Mesendoderm (in vitro differentiated cells): Measurements from ENCODE around the gene MYO10.

ENCODE experiments used
- DNase-seq: peaks from one replicate; pipeline ENCODE4 v3.0.0; 2013
- H2AK5ac ChIP-seq: 2 replicates; pipeline ENCODE4 v1.6.1; 2013; ENCODE audit warnings: low read length, inconsistent platforms
- H2BK120ac ChIP-seq: 2 replicates; pipeline ENCODE4 v1.6.1; 2013; ENCODE audit warnings: low read depth, mild to moderate bottlenecking, low read length, moderate library complexity, mixed read lengths
- H2BK15ac ChIP-seq: replicated peaks from 2 replicates; pipeline ENCODE4 v1.6.1; 2013; ENCODE audit warnings: low read depth, mild to moderate bottlenecking, moderate library complexity
- H2BK5ac ChIP-seq: 2 replicates; pipeline ENCODE4 v1.6.1; 2013; ENCODE audit warnings: low read length, inconsistent platforms
- H3K18ac ChIP-seq: 2 replicates; pipeline ENCODE4 v1.6.1; 2013; ENCODE audit warnings: mild to moderate bottlenecking, low read length, mixed read lengths
- H3K23ac ChIP-seq: one replicate; pipeline ENCODE4 v1.6.1; 2013; ENCODE audit warnings: low read length
- H3K27ac ChIP-seq: 2 replicates; pipeline ENCODE4 v1.5.1; 2013; ENCODE audit warnings: low read depth, mild to moderate bottlenecking, inconsistent platforms, low read length, moderate library complexity
- H3K27me3 ChIP-seq: 2 replicates; pipeline ENCODE4 v1.6.1; 2013; ENCODE audit warnings: low read length, control low read depth, mild to moderate bottlenecking, inconsistent platforms; ENCODE audit not compliant: insufficient read depth, poor library complexity
- H3K36me3 ChIP-seq: 2 replicates; pipeline ENCODE4 v1.6.1; 2013; ENCODE audit warnings: low read length, inconsistent platforms; ENCODE audit not compliant: control insufficient read depth, insufficient read depth
- H3K4ac ChIP-seq: one replicate; pipeline ENCODE4 v1.6.1; 2013; ENCODE audit warnings: low read depth, mild to moderate bottlenecking, low read length, moderate library complexity
- H3K4me1 ChIP-seq: 2 replicates; pipeline ENCODE4 v1.6.1; 2013; ENCODE audit warnings: low read depth, low read length, inconsistent platforms; ENCODE audit not compliant: control insufficient read depth
- H3K4me2 ChIP-seq: 2 replicates; pipeline ENCODE4 v1.6.1; 2013; ENCODE audit warnings: low read length
- H3K4me3 ChIP-seq: 2 replicates; pipeline ENCODE4 v1.5.1; 2013; ENCODE audit warnings: mild to moderate bottlenecking, low read length
- H3K56ac ChIP-seq: one replicate; pipeline ENCODE4 v1.6.1; 2013; ENCODE audit warnings: low read length
- H3K79me1 ChIP-seq: 2 replicates; pipeline ENCODE4 v1.6.1; 2013; ENCODE audit warnings: low read length, inconsistent platforms
- H3K79me2 ChIP-seq: 2 replicates; pipeline ENCODE4 v1.6.1; 2013; ENCODE audit warnings: mild to moderate bottlenecking, low read length; ENCODE audit not compliant: control insufficient read depth, insufficient read depth
- H3K9ac ChIP-seq: 2 replicates; pipeline ENCODE4 v1.6.1; 2013; ENCODE audit warnings: low read length, inconsistent platforms
- H4K5ac ChIP-seq: one replicate; pipeline ENCODE4 v1.6.1; 2013; ENCODE audit warnings: low read length
- H4K8ac ChIP-seq: one replicate; pipeline ENCODE4 v1.6.1; 2013; ENCODE audit warnings: low read depth, mild to moderate bottlenecking, control low read depth, low read length, moderate library complexity
- WGBS: extraction: QIAGEN DNeasy Blood & Tissue Kit; methylation state at CpG from one replicate; pipeline ENCODE4 v1.1.7; 2013; ENCODE audit warnings: low lambda C conversion rate, missing lambda C conversion rate; ENCODE audit not compliant: insufficient coverage; ENCODE audit errors: extremely low coverage; 5-methylcytosine and 5-hydroxymethylcytosine counted together

MYO10 gene

DNA sequence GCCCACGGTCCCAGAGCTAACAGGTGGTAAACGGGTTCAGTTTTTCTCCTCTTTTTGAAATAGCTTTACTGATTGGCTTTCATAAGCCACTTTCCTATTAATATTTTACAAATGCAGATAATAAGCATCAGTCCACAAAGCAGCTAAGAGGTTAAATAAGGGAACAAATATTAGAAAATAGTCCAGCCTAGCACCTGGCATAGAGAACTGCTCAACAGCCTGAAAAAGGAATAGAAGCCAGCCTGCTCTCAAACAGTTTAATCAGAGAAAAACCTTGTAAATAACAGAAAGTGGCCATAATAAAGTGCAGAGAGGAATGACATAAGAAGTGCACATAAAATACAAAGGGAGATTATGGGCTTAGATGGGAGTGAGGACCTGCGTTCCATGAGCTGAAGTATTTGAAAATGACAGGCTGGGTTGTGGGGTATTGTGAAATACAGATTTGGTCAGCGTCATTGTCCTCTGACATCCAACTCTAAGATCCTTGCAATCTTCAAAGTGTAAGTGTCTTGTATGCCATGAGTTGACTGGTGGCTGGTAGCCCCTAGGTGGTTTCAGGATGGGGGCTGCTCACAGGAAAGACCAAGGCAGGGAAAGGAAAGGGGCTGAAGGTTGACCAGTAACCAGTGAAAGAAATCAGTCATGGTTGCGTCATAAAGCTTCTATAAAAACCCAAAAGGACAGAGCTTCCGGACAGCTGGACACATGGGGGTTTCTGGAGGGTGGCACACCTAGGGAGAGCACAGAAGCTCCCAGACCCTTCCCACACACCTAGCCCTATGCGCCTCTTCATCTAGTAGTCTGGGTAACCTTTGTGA lies 32.4 kb downstream of the MYO10 start:
- no peak overlapping the region for H4K5ac ChIP-seq
- H2AK5ac ChIP-seq, result no peak overlapping the region
- H2BK5ac ChIP-seq, result no peak overlapping the region
- no peak overlapping the region for H3K18ac ChIP-seq
- H3K27ac ChIP-seq, result no peak overlapping the region
- H3K4me2 ChIP-seq, result no peak overlapping the region
- peaks cover 12% of the 10 kb centered on the region for H3K79me1 ChIP-seq
- WGBS, result no CpG with 5 or more reads among the region's 7 CpGs
- no peak for DNase-seq
- no peak overlapping the region for H3K23ac ChIP-seq
- no peak overlapping the region for H2BK15ac ChIP-seq
- no peak overlapping the region for H4K8ac ChIP-seq
- H3K79me2 ChIP-seq, result peaks cover 12% of the 10 kb centered on the region
- no peaks in the 10 kb centered on the region for H3K27me3 ChIP-seq
- no peak overlapping the region for H2BK120ac ChIP-seq
- H3K9ac ChIP-seq, result no peak overlapping the region
- H3K4me3 ChIP-seq, result no peak overlapping the region
- H3K56ac ChIP-seq, result no peak overlapping the region
- H3K4ac ChIP-seq, result no peak overlapping the region
- H3K36me3 ChIP-seq, result no peaks in the 10 kb centered on the region
- peaks cover 20% of the 10 kb centered on the region for H3K4me1 ChIP-seq

DNA sequence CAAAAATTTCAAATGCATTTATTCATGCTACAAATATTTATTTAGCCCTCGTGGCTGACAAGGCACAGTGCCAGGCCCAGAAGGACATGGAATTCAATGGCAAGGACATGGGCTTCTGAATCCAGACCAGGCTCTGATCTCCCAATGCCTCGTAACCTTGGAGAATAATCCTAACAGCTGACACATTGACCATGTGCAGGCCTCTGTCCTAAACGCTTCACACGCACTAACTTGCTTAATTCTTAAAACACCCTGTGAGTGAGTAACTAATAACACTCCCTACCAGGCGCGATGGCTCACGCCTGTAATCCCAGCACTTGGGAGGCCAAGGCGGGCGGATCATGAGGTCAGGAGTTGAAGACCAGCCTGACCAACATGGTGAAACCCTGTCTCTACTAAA lies 33.2 kb downstream of the MYO10 start:
- WGBS, result no CpG with 5 or more reads among the region's 9 CpGs
- H3K4me1 ChIP-seq, result peaks cover 22% of the 10 kb centered on the region
- H2AK5ac ChIP-seq, result no peak overlapping the region
- no peak overlapping the region for H3K56ac ChIP-seq
- H3K27me3 ChIP-seq, result no peaks in the 10 kb centered on the region
- H3K4ac ChIP-seq, result no peak overlapping the region
- H3K79me1 ChIP-seq, result peaks cover 12% of the 10 kb centered on the region
- H4K8ac ChIP-seq, result no peak overlapping the region
- no peak overlapping the region for H2BK15ac ChIP-seq
- H3K9ac ChIP-seq, result no peak overlapping the region
- no peak overlapping the region for H3K27ac ChIP-seq
- no peak overlapping the region for H4K5ac ChIP-seq
- no peak overlapping the region for H3K18ac ChIP-seq
- H3K23ac ChIP-seq, result no peak overlapping the region
- H2BK120ac ChIP-seq, result no peak overlapping the region
- no peak overlapping the region for H3K4me3 ChIP-seq
- H3K79me2 ChIP-seq, result peaks cover 12% of the 10 kb centered on the region
- no peak overlapping the region for H3K4me2 ChIP-seq
- no peak overlapping the region for H2BK5ac ChIP-seq
- peak; percentile 44 for DNase-seq
- no peaks in the 10 kb centered on the region for H3K36me3 ChIP-seq

DNA sequence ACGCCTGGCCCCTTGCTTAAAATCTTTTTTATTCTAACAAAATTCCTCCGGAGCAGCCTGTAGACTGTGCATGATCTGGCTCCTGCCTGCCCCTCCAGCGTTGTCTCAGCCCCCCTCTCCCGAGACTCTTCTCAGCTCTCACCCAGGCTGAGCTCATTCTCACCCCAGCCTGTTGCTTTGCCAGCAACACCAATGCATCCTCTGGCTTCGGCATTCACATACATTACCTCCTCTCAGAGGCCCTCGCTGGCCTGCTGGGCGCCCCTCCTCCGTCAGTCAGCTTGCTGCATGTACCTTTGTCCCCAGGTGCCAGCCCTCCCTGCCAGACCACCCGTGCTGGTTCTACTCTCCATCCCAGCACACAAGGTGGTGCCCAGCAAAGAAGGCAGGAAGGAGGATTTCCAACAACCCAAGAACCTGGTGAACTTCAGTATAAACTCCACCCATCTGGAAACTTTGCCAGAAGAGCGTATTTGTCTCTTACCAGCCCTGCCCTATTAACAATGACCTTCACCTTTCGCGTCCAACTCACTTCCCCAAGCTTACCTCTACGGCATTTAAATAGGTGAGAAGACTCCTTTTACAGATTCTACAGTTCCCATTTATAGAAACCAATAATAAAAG lies 35.0 kb downstream of the MYO10 start:
- H3K4me3 ChIP-seq, result no peak overlapping the region

DNA sequence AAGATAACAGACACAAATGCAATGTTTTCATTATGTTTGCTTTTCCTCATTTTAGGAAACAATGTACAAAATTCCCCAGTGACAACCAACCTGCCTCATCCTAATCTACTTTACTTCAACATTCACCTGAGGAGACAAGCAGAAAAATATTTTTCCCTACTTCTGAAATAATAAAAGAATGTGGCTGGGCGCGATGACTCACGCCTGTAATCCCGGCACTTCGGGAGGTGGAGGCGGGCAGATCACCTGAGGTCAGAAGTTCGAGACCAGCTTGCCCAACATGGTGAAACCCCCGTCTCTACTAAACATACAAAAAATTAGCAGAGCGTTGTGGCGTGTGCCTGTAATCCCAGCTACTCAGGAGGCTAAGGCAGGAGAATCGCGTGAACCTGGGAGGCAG lies 36.9 kb downstream of the MYO10 start:
- Histone ChIP-seq H3K9ac (no peak overlapping the region), H4K5ac (no peak overlapping the region), H3K4me3 (no peak overlapping the region), H3K18ac (no peak overlapping the region), H2BK5ac (no peak overlapping the region), H3K27me3 (no peaks in the 10 kb centered on the region), H3K36me3 (no peaks in the 10 kb centered on the region), H2BK15ac (no peak overlapping the region), H3K4me2 (no peak overlapping the region), H2AK5ac (no peak overlapping the region), H3K79me1 (peaks cover 2% of the 10 kb centered on the region), H3K23ac (no peak overlapping the region), H3K79me2 (peaks cover 8% of the 10 kb centered on the region), H3K4ac (no peak overlapping the region), H3K4me1 (peaks cover 34% of the 10 kb centered on the region), H3K27ac (no peak overlapping the region), H4K8ac (no peak overlapping the region), H3K56ac (no peak overlapping the region), H2BK120ac (no peak overlapping the region)
- no peak for DNase-seq
- no CpG with 5 or more reads among the region's 12 CpGs for WGBS

More for the DNA sequence above, 35.0 kb downstream of the MYO10 start:
- WGBS, result no CpG with 5 or more reads among the region's 13 CpGs
- Histone ChIP-seq H3K27ac (no peak overlapping the region), H2AK5ac (no peak overlapping the region), H4K8ac (no peak overlapping the region), H4K5ac (no peak overlapping the region), H2BK15ac (no peak overlapping the region), H3K4me1 (peaks cover 24% of the 10 kb centered on the region), H2BK5ac (no peak overlapping the region), H3K27me3 (no peaks in the 10 kb centered on the region), H3K79me1 (peaks cover 12% of the 10 kb centered on the region), H3K79me2 (peaks cover 11% of the 10 kb centered on the region), H3K4ac (no peak overlapping the region), H2BK120ac (no peak overlapping the region), H3K56ac (peak overlapping the region; percentile 17), H3K4me2 (no peak overlapping the region), H3K23ac (no peak overlapping the region), H3K18ac (no peak overlapping the region), H3K36me3 (no peaks in the 10 kb centered on the region), H3K9ac (no peak overlapping the region)
- peak; percentile 87 for DNase-seq

DNA sequence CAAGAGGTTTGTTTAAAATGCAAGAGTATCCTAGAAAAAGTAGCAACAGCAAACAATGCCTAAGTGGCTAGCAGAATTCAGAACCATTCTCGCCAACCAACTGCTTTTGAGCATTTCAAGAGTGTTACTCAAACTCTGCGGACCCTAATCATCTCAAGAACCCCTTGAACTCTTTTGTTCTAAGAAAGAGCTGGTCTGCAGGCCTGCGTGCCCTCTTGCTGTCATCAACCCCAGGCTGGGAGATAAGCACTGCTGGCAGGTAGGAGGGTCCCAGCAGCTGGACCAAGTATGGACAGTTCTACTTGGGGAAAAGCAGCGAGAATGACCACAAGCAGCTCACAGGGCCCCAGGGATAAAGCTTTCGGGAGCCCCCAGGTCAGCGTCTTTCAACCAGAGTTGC lies 38.3 kb downstream of the MYO10 start:
- Histone ChIP-seq H3K4me3 (no peak overlapping the region), H2BK5ac (no peak overlapping the region), H4K8ac (no peak overlapping the region), H3K79me1 (peaks cover 2% of the 10 kb centered on the region), H3K79me2 (peaks cover 4% of the 10 kb centered on the region), H3K27ac (no peak overlapping the region), H4K5ac (no peak overlapping the region), H3K27me3 (no peaks in the 10 kb centered on the region), H2AK5ac (no peak overlapping the region), H3K4me2 (no peak overlapping the region), H3K18ac (no peak overlapping the region), H2BK120ac (no peak overlapping the region), H3K23ac (peak overlapping the region; percentile 83), H3K56ac (peak overlapping the region; percentile 50), H3K4me1 (peaks cover 37% of the 10 kb centered on the region), H2BK15ac (no peak overlapping the region), H3K36me3 (no peaks in the 10 kb centered on the region), H3K4ac (no peak overlapping the region), H3K9ac (no peak overlapping the region)
- no peak for DNase-seq
- WGBS, result no CpG with 5 or more reads among the region's 6 CpGs
